A549 treated with DMSO at 1 μM for 4 hours (cell line): ENCODE measurements around the gene RPS27. TPM values are rescaled to one million over a fixed set of nuclear protein-coding genes. Genes with fewer than 3 reads are reported as not detected.

Experiments used
- total RNA-seq: library from RNA; stranded (reverse); fragments of 200-300 nt; extraction: Qiagen RNA extraction; gene quantifications from 5 replicates; pipeline ENCODE4 v1.2.3, GENCODE V29; 2022; ENCODE audit warnings: low read depth

Gene RPS27
- total RNA-seq: 4,334 to 7,196 TPM (median 4,362 TPM) in 5 replicates

DNA sequence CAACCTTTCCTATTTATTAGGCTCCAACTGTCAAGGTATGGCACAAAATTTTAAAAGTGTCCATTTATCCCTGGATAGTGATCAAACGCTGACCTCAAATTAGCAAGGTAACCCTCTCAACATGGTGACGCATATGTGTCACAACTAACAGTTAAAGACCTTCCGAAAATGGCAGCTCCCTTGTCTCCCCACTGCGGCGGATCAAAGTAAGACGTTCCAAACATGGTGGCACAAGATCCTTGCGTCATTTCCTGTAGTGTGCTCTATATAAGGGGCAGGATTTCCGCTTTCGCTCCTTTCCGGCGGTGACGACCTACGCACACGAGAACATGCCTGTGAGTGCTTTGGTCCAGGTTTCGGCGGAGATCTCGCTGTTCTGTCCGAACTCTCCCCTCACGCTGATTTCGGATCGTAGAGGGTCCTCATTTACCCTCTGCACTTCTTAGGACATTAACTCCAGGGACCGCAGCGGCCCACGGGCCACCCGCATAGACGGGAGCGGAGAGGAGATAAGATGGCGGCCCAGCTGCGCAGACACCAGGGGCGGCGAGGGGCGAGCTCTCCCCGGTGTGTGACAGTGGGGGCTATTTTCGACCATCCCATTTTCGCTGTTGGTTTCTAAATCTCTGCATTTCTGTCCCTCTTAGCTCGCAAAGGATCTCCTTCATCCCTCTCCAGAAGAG is at the start of gene RPS27:
Gene RPS27, plus strand, starts transcription at position 295 of the 683 bp plus-strand sequence. Its CDS starts 35 bp downstream, at position 330.

DNA sequence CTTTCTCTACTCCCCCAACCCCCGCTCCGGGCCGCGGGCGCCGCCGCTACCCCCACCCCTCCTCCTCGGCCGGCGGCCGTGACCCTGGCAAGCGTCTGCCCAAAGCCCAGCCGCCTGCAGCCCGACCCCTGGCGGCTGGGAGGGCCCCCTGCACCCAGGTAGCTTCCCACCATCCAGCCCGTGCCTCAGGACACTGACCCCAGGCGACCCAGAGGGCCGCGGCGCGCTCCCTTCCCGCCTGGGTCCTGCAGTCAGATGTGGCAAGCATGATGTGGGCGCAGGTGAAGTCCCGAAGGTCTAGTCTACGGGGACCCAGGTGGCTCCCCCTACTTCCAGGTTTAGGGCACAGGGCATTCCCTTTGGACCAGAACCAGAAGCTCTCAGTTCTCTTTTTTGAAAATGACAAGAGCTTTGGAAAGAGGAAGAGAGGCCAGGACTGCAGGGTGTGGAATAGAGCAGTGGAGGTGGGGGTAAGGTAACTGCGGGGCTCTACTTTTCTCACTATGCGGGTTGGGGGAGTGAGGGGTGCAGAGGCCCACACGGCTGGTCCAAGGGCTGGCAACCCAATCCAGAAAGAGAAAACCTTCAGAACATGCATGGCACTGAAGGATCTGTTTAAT is 43.8 kb upstream of the RPS27 start, which contains the start of gene DENND4B:
Gene DENND4B, minus strand, starts transcription at position 97 of the 620 bp plus-strand sequence. CDS start 2,344 bp downstream, outside the sequence.

DNA sequence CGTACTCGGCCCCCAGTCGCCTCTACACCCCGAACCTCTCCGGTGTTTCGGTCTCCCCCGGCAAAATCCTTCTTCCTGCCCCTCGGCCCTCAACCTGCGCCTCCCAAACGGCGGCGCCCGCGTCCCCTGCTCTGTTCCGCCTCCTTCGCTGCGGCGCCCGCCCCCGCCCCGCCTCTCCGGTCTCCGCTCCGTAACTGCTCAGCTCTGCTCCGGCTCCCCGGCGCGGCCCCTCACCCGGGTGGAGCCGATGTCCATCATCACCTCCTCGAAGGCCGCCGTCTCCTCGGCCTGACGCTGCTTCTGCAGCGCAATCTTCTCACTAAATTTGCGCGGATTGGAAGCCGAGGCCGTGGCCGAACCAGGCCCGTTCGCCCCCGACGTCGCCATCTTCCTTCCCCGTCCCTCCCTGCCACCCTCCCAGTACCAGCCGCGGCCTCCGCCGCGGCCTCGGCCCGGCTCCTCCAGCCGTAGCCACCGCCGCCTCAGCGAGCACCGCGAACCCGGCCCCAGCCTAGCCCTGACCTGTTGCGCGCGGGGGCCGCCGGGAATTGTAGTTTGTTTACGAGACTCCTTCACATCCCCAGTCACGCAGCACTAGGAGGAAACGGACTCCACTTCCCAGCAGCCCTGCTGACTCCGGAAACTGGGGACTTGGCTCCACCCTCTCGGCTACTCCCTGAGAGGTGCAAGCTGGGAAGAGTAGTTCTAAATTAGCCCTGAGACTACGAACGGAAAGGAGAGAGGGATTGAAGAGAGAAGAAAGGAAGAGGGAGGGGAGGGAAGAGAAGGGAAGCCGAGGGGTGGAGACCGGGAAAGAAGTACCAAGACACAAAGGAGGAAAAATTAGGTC is 32.2 kb upstream of the RPS27 start, which contains the start of gene CRTC2:
Gene CRTC2, minus strand, starts transcription at position 502 of the 850 bp plus-strand sequence. Its CDS starts 115 bp downstream, at position 387.

DNA sequence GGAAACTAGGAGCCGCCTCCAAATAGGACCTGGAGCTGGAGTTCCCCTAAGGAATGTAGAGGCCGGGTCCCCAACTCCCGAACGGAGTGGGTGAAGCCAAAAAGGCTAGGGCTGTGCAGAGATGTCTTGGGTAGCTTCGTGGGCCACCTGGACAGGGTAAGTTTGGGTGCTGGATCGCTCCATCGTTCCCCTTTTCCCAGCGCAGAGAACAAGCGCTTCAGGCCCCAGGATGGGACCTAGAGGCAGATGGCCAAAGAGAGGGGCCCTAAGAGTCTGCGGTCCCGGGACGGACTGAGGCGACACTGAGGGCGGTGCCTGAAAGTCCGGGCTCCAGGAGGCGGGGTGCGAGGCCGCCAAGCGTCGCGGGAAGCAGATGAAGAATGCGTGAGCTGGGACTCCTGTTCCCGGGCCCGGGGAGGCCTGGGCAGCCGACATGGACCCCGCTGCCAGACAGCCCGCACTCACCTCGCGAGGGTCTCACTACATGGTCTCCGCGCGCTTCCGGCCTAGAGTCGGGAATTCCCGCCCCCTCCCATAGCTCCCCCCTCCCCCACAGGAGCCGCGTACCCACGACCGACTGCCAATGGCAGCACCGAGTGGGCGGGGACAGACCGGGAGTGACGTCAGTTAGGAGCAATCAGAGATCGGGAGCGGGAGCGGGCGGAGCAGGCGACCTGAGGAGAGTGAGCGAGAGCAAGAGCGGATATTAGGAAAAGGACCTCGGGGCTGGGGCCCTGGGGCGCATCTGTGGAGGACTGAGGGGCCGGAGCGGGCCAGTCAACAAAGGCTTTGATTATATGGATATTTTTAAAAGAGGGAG is 27.3 kb upstream of the RPS27 start, which contains the start of gene SLC39A1:
Gene SLC39A1, minus strand, starts transcription at position 508 of the 820 bp plus-strand sequence. CDS start 822 bp downstream, outside the sequence.

DNA sequence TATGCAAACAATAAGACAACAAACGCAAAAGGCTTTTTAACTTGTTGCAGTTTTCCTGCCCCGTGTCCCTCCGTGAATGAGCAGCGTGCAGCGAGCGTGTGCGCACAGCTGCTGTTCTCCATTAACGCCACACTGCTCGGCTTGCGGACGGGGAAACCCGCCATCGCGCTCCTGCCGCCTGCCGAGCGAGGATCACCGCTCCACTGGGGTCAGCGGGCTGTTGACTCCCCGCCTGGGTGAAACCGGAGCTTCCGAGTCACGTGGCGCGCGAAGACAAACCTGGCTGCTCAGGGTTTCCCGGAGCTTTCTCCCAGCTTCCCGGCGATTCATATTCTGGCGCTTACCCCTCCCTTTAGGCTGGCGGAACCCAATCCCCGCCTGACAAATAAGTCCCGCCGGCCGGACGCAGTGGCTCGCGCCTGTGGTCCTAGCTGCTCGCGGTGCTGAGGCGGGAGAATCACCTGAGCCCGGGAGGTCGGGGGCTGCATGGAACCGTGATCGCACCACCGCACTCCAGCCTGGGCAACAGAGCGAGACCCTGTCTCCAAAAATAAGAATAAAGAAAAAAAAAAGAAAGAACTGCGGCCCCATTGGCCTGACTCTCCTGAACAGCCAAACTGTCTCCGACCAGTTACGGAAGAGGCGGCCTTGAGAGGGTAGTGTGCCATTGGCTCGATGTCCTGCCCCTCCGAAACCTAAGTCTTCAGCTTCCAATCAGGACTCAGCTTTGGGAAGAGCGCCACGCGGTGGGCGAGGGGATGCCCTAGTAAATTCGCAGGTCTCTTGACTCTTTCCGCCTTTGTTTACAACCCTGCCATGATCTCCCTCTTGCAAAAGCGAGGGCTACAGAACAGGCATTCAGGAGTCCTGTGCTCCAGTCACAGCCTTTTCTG is 23.2 kb upstream of the RPS27 start, which contains the start of gene CREB3L4:
Gene CREB3L4, plus strand, starts transcription at position 796 of the 893 bp plus-strand sequence. CDS start 624 bp downstream, outside the sequence.

DNA sequence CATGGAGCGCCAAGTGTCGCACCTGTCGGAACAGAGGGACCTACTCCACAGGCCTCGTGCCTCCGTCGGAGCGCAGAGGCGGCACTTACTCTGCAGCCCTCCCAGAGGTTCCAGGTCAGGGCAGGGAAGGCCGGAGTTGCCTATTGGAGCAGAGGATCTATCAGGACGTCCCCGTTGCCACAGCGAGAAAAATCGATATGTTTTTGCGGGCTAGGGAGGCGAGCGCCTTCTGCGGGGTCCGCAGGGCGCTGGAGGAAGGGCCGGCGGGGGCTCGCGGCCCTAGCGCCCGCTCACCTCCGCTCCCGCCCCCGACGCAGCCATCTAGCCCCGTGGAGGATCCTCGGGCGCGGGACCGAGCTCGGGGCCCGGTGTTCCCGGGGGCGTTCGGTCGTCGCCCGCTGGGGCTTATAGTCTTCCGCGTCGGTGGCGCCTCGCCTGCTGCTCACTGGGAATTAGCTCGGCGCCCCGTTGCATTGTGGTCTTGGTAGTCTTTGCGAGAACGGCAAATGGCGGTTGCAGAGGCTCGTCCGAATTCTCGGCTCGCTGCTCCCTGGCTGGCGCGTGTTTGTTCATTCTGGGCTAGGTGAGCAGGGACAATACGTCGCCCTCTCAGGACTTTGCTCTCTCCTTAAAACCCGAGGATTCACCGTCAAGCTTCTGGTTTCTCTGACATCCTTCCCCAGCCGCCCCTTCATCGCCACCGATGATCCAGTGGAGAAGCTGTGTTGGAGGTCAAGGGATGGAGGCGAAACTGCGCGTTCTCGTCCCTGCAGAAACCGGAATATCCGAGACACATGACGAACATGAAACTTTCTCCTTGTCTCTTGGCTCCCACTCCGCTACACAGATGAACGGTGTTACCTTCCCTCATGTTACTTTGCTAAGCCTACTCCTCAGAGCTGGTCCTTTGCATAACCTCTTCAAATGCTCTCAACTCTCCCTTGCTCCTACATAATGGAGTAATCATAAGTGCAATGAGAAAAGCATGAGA is 13.0 kb upstream of the RPS27 start, which contains the start of gene JTB:
Gene JTB, minus strand, starts transcription at position 425 of the 991 bp plus-strand sequence. Its CDS starts 422 bp downstream, at position 3.

DNA sequence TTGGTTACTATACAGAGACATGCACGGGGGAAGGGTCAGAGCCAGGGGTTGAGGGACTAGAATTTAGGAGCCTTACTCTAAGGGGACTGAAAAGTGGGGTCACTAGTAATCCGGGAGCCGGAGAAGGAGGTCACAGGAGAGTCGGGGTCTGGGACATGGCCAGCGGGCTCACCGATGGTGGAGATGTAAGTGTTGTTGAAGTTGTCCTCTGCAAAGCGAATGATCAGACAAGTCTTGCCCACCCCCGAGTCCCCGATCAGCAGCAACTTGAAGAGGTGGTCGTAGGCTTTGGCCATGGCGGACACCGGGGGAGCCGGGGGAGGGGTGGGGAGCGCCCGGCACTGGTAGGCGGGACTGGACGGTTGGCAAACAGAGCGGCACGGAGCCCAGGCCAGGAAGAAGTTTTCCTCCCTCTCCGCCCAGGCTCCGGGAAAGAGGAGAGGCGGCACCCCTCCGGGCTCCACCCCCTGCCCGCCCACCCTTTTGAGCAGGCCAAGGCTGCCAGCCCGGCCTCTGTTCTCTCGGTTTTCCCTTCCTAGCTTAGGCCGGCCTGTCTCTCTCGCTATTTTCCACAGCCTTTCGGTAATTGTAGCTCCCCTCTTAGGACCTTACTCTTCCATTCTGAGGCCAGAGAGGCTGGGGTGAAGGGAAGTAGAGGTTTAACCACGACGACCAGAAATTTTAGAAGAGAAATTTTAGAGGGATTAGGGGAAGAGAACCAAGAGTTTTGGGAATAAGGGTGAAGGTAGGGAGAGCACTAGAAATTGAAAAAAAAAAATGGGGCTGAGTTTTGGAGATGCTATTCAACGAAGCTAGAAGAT is 4.4 kb upstream of the RPS27 start, which contains the start of gene RAB13:
Gene RAB13, minus strand, starts transcription at position 399 of the 821 bp plus-strand sequence. Its CDS starts 103 bp downstream, at position 296.

Other genes with a start within 250 kb of the RPS27 start
- 1.1 to 2.0 TPM (median 1.4 TPM) in 5 replicates for gene SLC27A3, start 215.4 kb upstream of the RPS27 start, total RNA-seq
- 9.1 to 12.0 TPM (median 11.8 TPM) in 5 replicates for gene GATAD2B, start 67.8 kb upstream of the RPS27 start, total RNA-seq
- 26.1 to 38.2 TPM (median 34.8 TPM) in 5 replicates for gene DENND4B, start 44.0 kb upstream of the RPS27 start, total RNA-seq
- 32.7 to 45.4 TPM (median 42.7 TPM) in 5 replicates for gene CRTC2, start 32.1 kb upstream of the RPS27 start, total RNA-seq
- gene SLC39A1, start 27.2 kb upstream of the RPS27 start, total RNA-seq: 154 to 166 TPM (median 163 TPM) in 5 replicates
- gene CREB3L4, start 22.9 kb upstream of the RPS27 start, total RNA-seq: 8.7 to 11.8 TPM (median 10.7 TPM) in 5 replicates
- gene JTB, start 13.1 kb upstream of the RPS27 start, total RNA-seq: 109 to 159 TPM (median 148 TPM) in 5 replicates
- gene RAB13, start 4.4 kb upstream of the RPS27 start, total RNA-seq: 129 to 155 TPM (median 130 TPM) in 5 replicates
- gene NUP210L, start 164.3 kb downstream of the RPS27 start, total RNA-seq: not detected in 5 replicates
- gene TPM3, start 201.3 kb downstream of the RPS27 start, total RNA-seq: 447 to 541 TPM (median 495 TPM) in 5 replicates
- gene CFAP141, start 215.6 kb downstream of the RPS27 start, total RNA-seq: not detected in 5 replicates
- 97.7 to 120 TPM (median 115 TPM) in 5 replicates for gene UBAP2L, start 230.2 kb downstream of the RPS27 start, total RNA-seq